ENCODE data around the gene CETN3.
"Not testable (repeated sequence)": the region's sequence is repeated elsewhere in the genome, so short reads cannot be mapped to it uniquely, and the experiment has no call there.

CETN3 gene

DNA sequence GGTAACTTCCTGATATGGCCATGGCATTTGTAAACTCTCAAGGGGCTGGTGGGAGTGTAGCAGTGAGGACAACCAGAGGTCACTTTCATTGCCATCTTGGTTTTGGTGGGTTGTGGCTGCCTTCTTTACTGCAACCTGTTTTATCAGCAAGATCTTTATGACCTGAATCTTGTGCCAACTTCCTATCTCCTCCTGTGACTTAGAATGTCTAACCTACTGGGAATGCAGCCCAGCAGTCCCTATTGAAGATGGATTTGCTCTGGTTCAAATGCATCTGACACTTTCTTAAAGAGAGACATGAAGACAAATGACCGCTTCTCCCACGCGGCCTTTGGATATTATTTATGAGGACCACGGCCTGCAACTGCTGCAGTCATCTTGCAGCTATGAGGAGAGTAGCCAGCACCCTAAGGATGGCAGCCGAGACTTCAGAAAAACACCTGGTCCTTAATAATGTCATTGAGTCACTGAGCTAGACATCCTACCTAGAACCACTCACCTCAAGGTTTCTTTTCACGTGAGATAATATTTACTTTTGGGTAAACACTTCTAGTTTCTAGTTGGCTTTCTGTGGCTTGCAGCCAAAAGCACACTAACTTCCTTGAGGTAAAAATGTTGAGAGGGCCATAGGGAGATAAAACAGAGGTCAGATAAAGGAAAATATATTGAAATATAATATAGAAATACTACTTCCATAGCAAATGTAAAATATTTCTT, 28.2 kb downstream of the CETN3 start:
- no peak for DNase-seq

DNA sequence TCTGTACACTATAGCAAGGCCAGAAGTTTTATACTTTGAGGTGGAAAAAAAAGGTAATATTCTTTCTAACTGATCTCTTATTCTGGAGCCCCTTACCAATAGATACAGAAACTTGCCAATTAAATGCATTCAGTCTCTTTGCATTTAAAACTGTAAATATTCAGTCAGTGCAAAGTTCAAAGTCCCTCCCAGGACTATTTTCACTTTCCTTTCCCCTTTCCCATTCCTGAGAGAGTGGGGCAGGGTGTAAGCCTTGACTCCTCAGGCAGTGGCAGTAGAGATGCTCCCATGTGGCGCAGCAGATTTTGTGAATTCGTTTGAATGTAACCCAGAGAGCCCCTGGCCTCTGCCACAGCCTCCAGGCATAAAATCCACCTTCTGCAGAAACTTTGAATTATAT, 29.9 kb downstream of the CETN3 start:
- DNase-seq: no peak

DNA sequence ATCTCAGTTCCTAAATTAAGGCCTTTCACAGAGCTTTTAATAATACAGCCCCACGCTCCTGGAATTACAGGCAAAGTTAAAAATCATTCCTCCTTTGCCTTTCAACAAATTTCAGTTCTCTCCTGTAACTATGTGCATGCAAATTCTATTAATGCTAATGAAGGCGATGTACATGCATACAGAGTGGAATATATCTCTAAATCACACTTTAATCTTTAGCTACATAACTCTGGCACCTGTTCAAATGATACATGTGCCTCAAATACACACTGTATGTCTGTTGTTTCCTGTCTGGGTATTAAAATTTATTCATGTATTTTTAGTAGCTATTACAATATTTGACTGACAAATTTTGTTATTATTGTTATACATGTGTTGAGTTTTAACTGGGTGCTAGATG, 30.8 kb downstream of the CETN3 start:
- DNase-seq: no peak

DNA sequence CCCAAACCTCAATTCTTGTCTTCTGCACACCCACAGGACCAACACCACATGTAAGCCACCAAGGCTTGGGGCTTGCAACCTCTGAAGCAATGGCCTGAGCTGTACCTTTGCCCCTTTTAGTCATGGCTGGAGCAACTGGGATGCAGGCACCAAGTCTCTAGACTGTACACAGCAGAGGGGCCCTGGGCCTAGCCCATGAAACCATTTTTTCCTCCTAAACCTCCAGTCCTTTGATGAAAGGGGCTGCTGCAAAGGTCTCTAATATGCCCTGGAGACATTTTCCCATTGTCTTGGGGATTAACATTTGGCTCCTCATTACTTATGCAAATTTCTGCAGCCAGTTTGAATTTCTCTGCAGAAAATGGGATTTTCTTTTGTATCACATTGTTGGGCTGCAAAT, 38.3 kb downstream of the CETN3 start:
- DNase-seq: not testable (repeated sequence)

DNA sequence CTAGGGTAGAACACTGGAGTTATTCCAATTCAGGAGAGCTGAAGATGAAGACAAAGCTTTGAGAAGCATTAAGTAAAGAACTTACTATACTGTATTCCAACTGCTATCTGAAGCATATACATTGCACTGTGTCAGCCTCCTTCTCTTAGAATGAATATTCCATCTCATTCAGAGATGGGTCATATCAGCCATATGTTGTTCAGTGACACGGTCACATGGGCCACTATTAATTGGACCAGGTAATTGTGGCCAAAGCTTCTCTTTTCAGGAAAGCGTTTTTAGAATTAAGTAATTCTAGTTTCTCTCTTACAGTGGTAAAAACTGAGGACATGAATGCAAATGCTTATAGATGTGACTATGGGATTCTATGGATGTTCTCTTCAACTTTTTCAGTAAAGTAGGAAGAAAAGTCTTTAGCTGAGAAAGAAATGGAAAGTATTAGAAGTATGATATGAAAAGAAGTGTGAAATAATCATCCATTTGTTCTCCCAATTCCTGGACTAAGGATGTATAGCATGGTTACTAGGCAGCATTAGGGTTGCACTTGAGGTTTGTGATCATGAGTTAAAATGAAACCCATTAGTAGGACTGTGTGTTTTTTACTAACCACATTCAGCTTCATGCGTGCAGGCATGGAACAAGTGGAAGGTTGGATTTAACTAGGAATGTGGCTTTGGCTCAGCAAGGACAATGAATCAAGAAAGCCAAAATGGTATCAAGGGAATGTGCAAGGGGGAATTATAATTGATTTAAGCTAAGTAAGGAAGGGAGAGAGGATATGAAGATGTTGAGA, 40.9 kb downstream of the CETN3 start:
- DNase-seq: no peak

DNA sequence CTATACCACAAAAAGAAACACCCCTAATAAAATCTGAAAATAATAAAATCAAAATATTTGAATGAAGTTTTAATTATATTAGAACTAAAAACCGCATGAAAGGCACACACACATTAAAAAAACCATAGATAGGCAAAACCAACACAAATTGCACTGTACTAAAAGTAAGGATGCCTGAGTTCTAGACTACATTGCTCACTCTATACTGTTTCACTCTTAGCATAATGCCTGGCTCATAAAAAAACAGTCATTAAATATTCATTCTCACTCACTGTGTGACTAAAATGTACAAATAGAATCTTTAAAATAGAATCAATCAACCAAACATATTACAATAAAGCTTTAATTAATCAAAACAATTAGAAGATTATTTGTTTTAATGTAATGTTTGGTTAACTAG, 41.7 kb downstream of the CETN3 start:
- no peak for DNase-seq

DNA sequence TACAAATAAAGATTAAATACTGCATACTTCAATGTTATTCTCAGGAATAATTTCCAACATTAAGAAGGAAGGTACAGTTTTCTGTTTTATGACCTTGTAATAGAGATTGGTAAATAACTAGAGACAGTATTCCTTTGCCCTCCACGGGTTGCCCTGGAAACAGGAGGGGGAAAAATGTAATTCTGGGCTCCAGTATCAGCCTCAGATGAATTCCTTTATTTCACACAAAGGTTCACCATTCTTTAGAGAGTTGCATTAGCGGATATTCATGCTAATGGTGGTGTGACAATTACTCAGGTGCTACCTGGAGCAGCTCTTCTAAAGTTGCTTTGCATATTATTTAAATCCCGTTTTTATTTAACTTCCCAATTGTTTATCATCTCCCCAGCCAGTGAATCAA, 42.6 kb downstream of the CETN3 start:
- no peak for DNase-seq

DNA sequence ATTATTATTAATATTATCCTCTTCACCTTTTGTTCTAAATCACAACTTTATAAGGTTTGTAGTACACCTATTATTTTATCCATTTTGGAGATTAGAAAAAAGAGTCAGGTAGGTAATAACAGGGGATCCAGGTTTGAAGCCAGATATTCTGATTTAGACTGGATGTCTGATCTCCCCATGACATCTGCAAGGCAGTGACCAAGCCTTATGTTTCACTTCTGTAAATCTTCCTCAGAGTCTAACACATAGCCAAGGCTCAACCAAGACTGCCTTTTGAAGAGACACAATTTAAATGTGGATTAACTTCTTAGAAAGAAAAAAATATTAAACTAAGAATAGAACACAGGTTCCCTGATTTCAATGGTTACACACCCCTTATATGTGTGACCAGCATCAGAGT, 44.2 kb downstream of the CETN3 start:
- no peak for DNase-seq

DNA sequence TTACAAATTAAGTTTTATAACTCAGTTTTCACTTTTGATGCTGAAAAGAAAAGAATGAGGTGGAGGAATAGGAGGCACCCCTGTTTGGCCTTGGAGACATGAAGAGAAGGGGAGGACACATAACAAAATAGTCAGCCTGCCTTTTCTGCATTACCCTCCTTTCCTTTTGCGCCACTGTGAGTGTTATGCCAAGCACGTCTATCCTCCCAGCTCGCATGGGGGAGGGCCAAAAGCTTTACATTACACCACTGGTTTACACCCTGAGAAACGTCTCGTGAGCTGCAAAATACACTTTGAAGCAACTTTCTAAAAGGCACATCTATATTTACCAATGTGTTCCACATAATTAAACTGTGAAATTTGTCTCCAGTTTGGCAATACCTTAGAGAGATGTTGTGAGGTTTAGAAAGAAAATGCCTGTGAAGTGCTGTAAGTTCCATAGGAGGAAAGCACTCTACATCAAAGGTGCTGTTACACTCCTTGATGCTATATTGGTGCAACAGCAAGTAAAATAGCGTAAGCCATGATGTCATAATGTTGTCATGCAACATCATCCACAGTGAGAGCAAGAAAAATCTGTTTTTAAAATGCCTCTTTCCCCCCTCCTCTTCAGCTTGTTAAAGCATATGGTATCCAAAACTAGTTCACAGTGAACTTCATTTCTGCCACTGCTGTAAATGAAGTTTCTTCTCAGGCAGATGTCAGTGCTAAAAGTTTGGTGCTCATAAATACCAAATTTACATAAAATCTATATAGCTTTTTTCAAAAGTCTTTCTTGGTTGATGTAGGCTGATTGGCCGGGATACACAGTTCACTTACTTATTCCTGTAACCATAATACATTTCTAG, 50.3 kb downstream of the CETN3 start:
- DNase-seq: no peak

DNA sequence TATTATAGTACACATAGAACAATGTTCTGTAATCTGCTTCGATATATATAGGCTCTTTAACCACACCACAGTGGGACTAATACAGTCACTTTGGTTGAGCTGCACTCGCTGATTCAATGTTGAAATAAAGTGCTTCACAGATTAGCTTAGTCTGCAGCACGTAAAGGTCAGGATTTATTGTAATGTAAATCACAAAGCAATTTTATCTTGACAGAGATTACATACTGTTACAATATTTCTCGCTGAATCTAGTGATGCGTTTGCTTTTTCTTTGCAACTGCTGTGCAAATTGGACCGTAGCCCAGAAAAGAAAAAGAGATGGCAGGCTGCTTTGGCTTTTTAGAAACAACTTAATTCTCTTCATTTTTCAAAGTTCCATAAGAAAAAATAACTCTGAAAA, 52.9 kb downstream of the CETN3 start:
- no peak for DNase-seq

DNA sequence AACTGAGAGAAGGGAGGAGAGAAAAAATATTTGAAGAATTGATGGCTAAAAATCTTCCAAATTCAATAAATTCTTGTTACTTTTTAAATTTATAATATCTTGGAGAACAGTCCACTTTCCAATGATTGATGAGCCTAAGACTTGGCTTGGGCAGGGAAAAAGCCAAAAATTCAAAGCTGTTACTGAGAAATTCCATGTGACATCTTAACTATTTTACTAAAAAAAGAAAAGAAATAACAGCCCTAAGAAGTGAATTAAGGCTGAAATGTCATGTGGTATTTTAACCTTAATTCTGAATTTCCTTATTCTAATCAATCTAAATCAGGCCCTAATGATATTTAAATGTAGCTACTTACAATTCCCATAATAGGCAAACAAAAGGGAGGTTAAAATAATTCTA, 53.4 kb downstream of the CETN3 start:
- DNase-seq: no peak

DNA sequence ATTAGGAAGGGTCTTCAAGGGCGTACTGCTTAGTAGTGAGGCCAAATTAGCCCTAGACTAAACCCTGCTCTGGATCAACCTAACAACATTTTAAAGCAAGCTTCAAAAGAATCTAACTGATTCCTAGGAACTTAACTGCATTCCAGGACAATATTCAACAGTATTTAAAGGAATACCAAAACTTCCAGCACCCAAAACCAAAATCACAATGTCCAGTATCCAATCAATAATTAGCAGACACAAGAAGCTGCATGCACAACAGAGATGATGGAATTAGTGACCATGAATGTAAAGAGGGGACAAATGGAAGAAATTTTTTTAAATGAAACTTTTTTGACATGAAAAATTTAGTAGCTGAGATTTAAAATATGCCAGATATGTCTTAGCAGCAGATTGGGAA, 53.9 kb downstream of the CETN3 start:
- no peak for DNase-seq

DNA sequence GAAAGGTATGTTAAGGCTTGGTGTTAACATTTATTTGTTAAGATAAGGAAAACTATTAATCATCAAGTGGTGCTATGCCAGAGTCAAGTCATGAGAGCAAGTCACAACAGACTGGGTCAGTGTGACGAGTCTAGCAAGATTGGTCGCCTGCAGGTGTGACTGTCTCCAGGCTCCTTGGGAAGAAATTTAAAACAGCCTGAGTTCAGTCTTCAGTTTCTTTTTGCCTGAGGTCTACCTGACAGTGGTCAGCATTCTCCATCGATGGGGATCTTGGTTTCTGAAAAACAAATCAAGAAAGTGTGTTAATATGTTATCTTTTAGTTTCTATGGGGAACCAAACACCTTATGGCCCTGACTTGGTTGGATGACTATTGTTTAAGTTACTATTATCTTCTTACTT, 56.3 kb downstream of the CETN3 start:
- no peak for DNase-seq

DNA sequence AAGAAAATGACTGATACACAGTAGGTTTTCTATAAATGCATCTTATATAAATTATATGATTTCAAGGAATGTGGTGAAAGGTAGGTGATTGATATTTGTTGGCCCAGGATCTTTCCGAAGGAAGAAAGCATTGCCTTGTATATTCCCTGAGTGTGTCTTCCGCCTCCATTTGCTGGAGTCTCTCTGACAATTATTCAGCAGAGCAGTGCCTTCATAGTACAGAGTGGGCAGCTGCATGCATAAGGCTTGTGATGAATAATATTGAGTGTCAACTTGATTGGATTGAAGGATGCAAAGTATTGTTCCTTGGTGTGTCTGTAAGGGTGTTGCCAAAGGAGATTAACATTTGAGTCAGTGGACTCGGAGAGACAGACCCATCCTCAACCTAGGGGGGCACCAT, 58.5 kb downstream of the CETN3 start:
- no peak for DNase-seq

DNA sequence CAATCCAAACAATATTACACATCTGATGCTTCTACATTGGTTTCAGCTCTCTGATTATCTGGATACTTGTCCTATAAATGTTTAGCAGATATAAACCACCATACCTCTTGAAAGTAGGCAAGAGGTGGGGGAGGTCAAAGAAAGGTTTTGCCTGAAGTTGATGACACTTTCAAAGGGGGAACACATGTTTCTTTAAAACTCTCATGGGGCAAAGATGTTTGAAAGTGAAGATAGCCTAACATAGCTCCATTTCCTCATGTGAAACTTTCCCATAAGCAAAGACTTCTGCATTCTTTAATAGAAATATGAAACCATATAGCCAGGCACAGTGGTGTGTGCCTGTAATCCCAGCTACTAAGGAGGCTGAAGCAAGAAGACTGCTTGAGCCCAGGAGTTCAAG, 62.1 kb downstream of the CETN3 start:
- DNase-seq: no peak

DNA sequence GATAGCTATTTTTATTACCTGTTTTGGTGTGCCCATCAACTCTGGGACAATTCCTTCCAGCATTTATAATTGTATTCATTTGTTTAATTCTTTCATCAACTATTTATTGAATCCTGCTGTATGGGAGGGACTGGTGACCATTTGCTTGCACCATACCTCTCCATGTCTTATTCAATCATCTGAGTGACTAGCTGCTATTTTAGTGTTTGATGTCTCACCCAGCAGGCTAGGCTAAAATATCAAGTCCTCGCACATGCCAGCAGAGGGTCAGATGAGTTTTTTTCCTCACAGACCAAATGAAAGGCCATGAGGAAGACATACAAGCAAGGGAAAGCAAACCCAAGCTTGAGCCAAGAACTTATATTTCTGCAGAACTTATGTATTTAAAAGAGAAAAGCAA, 63.9 kb downstream of the CETN3 start:
- DNase-seq: no peak

DNA sequence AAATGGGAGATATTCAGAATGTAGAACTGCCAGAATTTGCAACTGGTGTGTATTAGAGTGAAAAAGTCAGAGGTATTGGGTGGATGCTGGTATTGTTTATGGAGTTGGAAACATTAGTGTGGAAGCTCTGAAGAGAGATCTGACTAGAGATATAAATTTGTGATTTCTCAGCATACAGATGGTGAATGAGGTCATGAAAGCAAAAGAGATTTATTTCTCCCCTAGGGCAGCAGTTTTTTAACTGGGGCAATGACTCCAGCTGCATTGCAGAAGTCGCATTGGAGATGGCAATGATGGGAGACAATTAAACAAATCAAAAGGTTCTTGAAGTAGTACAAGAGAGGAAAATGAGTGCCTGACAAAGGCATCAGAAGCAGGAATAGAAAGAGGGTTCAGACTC, 64.9 kb downstream of the CETN3 start:
- DNase-seq: no peak

DNA sequence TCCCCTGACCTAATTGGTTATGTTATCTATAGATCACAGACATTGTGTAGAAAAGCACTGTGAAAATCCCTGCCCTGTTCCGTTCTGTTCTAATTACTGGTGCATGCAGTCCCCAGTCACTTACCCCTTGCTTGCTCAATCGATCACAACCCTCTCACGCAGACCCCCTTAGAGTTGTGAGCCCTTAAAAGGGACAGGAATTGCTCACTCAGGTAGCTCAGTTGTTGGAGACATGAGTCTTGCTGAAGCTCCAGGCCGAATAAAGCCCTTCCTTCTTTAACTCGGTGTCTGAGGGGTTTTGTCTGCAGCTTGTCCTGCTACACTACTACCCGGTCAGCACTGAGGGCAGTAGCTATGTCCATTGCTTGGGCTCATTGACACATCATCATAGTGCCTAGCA, 65.8 kb downstream of the CETN3 start:
- DNase-seq: not testable (repeated sequence)

DNA sequence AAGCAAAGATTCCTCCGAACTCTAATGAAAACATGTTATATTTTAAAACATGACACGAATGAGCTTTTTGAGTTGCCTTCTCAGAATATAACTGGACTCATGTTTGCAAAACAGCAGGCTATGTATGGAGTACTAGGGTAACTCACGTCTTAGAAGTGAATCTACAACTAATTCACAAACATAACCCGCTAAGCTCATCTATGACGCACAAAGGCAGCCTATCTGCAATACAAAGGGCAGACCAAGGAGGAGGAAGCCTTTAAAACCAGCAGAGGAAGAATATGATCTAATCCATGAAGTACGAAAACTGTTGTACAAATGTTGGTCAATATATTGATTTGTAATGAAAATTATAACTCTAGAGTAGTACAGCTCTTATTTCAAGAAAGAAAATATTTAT, 67.0 kb downstream of the CETN3 start:
- no peak for DNase-seq

Data from KG1 (cell line).